Measurements from ENCODE around the gene ROCK2.
A peak's percentile ranks its signal among the peaks of the same experiment; 100 is the strongest.

ROCK2 gene

DNA sequence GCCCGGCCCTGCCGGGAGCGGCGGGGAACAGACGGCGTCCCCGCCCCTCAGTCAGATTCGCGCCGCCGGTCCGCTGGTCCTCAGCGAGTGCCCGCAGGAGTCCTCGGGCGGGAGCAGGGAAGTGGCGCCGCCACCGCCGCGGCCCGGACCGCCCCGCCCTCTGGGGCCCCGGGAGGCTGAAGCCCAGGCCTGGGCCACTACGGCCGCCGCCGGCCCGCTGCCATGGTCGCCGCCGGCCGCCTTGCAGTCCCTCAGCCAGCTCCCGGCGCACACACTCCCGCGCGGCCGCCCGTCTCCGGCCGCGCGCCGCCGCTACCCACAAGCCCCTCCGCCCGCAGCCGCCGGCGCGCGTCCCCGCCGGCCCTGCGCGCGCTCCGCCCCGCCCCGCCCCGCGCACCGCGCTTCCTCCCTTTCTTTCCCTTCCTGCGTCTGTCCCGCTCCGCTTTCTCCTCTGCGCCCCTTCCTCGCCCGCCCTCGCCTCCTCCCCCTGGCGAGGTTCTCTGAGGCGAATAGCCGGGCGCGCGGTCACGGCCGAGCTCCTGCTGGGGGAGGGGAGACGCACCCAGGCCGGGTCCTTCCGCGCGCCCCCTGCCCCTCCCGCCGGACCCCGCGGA, at the start of gene ROCK2:
ROCK2 (minus strand) TSS at position 295 of the 614 bp plus-strand sequence. CDS start 500 bp downstream, outside the sequence.
- Histone ChIP-seq H3K9me3 (ENCODE audit: control insufficient read depth, insufficient read depth, low read length) (no peaks in the 10 kb centered on the region), H3K4me1 (ENCODE audit: insufficient read depth, low read length) (peaks cover 27% of the 10 kb centered on the region), H3K9ac (ENCODE audit: low read depth, low read length) (peak within 1 kb of the TSS; percentile 87)

GRCh38 chr2:11393711-11394236, 49.3 kb upstream of the ROCK2 start:
- H3K9ac ChIP-seq (ENCODE audit: low read depth, low read length) = no peak overlapping the region
- H3K4me1 ChIP-seq (ENCODE audit: insufficient read depth, low read length) = peaks cover 13% of the 10 kb centered on the region
- H3K9me3 ChIP-seq (ENCODE audit: control insufficient read depth, insufficient read depth, low read length) = no peaks in the 10 kb centered on the region
- no peaks in the 10 kb centered on the region for H3K36me3 ChIP-seq (ENCODE audit: insufficient read depth, low read length)

More for the DNA sequence above, at the start of gene ROCK2:
- H3K36me3 ChIP-seq (ENCODE audit: insufficient read depth, low read length) = no peaks in the 10 kb centered on the region

GRCh38 chr2:11391942-11392266, 47.5 kb upstream of the ROCK2 start:
- H3K9me3 ChIP-seq (ENCODE audit: control insufficient read depth, insufficient read depth, low read length) = no peaks in the 10 kb centered on the region
- no peak overlapping the region for H3K9ac ChIP-seq (ENCODE audit: low read depth, low read length)
- no peaks in the 10 kb centered on the region for H3K36me3 ChIP-seq (ENCODE audit: insufficient read depth, low read length)
- H3K4me1 ChIP-seq (ENCODE audit: insufficient read depth, low read length) = peaks cover 17% of the 10 kb centered on the region

DNA sequence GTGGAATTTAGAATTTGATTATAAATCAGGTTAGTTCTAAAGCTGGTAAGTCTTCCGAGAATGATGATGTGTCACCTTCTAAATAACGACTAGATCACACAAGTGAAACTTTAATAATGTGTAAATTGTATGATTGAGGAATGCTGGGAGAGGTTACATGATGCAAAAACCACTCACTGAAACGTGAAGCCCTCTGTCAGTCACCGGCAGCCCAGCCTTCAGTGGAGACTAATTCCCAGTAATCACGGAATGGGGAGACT, 45.9 kb upstream of the ROCK2 start:
- Histone ChIP-seq H3K9ac (ENCODE audit: low read depth, low read length) (no peak overlapping the region), H3K36me3 (ENCODE audit: insufficient read depth, low read length) (no peaks in the 10 kb centered on the region), H3K4me1 (ENCODE audit: insufficient read depth, low read length) (peaks cover 17% of the 10 kb centered on the region), H3K9me3 (ENCODE audit: control insufficient read depth, insufficient read depth, low read length) (no peaks in the 10 kb centered on the region)

GRCh38 chr2:11389551-11390398, 45.3 kb upstream of the ROCK2 start:
- no peaks in the 10 kb centered on the region for H3K36me3 ChIP-seq (ENCODE audit: insufficient read depth, low read length)
- H3K9ac ChIP-seq (ENCODE audit: low read depth, low read length) = no peak overlapping the region
- peaks cover 17% of the 10 kb centered on the region for H3K4me1 ChIP-seq (ENCODE audit: insufficient read depth, low read length)
- no peaks in the 10 kb centered on the region for H3K9me3 ChIP-seq (ENCODE audit: control insufficient read depth, insufficient read depth, low read length)

DNA sequence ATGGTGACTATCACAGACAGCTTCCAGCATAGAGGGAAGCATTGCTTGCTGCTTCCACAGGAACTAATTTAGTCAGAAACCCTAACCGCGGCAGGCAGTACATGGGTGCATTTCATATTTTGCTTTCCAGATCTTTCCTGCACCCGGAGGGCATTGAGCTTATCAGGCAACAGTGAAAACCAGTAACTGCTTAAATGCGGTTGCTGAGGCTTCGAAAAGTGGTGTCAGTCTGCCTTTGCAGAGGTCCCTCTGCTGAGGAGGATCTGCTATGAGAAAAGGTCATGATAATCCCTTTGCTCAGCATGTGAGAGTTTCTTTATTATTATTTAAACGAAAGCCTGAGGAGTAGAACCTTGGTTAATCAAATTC, 44.6 kb upstream of the ROCK2 start:
- H3K4me1 ChIP-seq (ENCODE audit: insufficient read depth, low read length) = peaks cover 17% of the 10 kb centered on the region
- no peaks in the 10 kb centered on the region for H3K36me3 ChIP-seq (ENCODE audit: insufficient read depth, low read length)

GRCh38 chr2:11388262-11389051, 44.0 kb upstream of the ROCK2 start:
- peaks cover 17% of the 10 kb centered on the region for H3K4me1 ChIP-seq (ENCODE audit: insufficient read depth, low read length)
- no peaks in the 10 kb centered on the region for H3K9me3 ChIP-seq (ENCODE audit: control insufficient read depth, insufficient read depth, low read length)
- no peak overlapping the region for H3K9ac ChIP-seq (ENCODE audit: low read depth, low read length)
- no peaks in the 10 kb centered on the region for H3K36me3 ChIP-seq (ENCODE audit: insufficient read depth, low read length)

More for the DNA sequence above, 44.6 kb upstream of the ROCK2 start:
- Histone ChIP-seq H3K9ac (ENCODE audit: low read depth, low read length) (no peak overlapping the region), H3K9me3 (ENCODE audit: control insufficient read depth, insufficient read depth, low read length) (no peaks in the 10 kb centered on the region)

GRCh38 chr2:11387843-11388242, 43.4 kb upstream of the ROCK2 start:
- Histone ChIP-seq H3K9me3 (ENCODE audit: control insufficient read depth, insufficient read depth, low read length) (no peaks in the 10 kb centered on the region), H3K9ac (ENCODE audit: low read depth, low read length) (no peak overlapping the region), H3K4me1 (ENCODE audit: insufficient read depth, low read length) (peaks cover 17% of the 10 kb centered on the region), H3K36me3 (ENCODE audit: insufficient read depth, low read length) (no peaks in the 10 kb centered on the region)

DNA sequence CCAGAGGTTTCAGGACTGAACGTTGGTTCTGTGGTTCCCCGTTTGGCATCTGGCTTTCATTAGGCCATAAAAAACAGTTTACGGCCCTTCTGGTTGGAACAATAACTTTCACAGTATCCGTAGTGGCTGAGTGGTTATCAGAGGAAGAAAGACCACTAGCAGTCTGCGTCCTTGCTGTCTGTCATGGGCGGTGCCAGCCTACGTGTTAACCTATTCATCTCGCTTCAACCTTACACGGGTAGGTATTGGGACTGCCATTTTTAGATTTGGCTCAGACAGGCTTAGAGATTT, 42.6 kb upstream of the ROCK2 start:
- no peaks in the 10 kb centered on the region for H3K9me3 ChIP-seq (ENCODE audit: control insufficient read depth, insufficient read depth, low read length)
- no peaks in the 10 kb centered on the region for H3K36me3 ChIP-seq (ENCODE audit: insufficient read depth, low read length)
- peaks cover 17% of the 10 kb centered on the region for H3K4me1 ChIP-seq (ENCODE audit: insufficient read depth, low read length)
- H3K9ac ChIP-seq (ENCODE audit: low read depth, low read length) = no peak overlapping the region

DNA sequence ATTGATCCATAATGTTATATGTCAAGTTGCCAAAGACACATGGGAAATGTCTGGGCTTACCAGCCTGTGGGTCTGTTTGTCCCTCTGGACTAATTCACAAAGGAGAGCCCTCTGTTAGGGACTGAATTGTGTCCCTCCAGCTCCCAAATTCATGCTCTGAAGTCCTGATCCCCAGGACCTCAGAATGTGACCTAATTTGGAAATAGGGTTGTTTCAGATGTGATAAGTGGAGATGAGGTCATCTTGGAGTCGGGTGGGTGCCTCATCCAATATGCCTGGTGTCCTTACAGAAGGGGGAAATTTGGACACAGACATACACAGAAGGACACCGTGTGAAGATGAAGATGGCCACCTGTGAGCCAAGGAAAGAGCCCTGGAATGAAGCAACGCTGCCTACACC, 41.4 kb upstream of the ROCK2 start:
- no peaks in the 10 kb centered on the region for H3K9me3 ChIP-seq (ENCODE audit: control insufficient read depth, insufficient read depth, low read length)

DNA sequence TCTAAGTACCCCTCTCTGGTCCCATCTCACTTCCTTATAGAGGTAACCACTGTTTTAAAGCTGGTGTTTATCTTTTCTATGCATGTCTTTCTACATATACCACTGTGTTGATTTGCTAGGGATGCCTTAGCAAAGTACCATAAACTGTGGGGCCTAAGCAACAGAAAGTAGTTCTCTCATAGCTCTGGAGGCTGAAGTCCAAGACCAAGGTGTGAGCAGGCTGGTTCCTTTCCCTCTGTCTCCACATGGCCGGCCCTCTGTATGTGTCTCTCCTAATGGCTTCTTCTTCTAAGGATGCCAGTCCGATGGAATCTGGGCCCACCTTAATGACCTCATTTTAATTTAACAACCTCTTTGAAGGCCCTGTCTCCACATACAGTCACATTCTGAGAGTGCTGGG, 40.8 kb upstream of the ROCK2 start:
- Histone ChIP-seq H3K4me1 (ENCODE audit: insufficient read depth, low read length) (peaks cover 17% of the 10 kb centered on the region), H3K36me3 (ENCODE audit: insufficient read depth, low read length) (no peaks in the 10 kb centered on the region), H3K9me3 (ENCODE audit: control insufficient read depth, insufficient read depth, low read length) (no peaks in the 10 kb centered on the region), H3K9ac (ENCODE audit: low read depth, low read length) (no peak overlapping the region)

More for the DNA sequence above, 41.4 kb upstream of the ROCK2 start:
- H3K9ac ChIP-seq (ENCODE audit: low read depth, low read length) = no peak overlapping the region
- H3K4me1 ChIP-seq (ENCODE audit: insufficient read depth, low read length) = peaks cover 17% of the 10 kb centered on the region
- no peaks in the 10 kb centered on the region for H3K36me3 ChIP-seq (ENCODE audit: insufficient read depth, low read length)

GRCh38 chr2:11379558-11379957, 35.1 kb upstream of the ROCK2 start:
- no peak overlapping the region for H3K9ac ChIP-seq (ENCODE audit: low read depth, low read length)
- no peaks in the 10 kb centered on the region for H3K36me3 ChIP-seq (ENCODE audit: insufficient read depth, low read length)
- H3K9me3 ChIP-seq (ENCODE audit: control insufficient read depth, insufficient read depth, low read length) = no peaks in the 10 kb centered on the region
- H3K4me1 ChIP-seq (ENCODE audit: insufficient read depth, low read length) = peaks cover 6% of the 10 kb centered on the region; the same call in 1 of the 2 replicates

DNA sequence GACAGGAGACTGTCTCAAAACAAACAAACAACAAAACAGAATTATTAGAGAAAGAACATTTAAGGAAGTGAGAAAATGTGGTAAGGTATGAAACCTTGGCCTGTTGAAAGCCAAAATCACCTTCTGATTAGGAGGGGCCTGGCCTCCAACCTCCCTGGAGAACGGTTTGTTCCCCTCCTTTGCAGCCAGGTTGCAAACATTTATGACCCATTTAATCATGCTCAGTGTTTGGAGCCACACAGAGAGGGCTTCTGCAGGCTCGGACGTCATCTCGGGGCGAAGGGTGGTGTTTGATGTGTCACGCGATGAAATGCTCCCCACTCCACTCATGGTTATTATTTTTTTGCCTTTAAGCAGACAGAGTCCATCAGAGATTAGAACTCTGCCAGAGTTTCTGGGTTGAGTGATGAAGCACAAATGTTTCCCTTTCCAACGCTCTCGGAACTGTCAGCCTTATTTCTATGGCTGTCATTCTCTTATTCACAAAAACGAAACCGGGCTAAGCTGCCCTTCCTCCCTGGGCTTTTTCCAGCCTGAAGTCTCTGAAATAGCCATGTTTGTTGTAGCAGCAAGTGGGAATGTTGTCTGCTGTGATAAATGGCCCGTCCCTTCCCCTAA, 33.6 kb upstream of the ROCK2 start:
- Histone ChIP-seq H3K9ac (ENCODE audit: low read depth, low read length) (no peak overlapping the region), H3K9me3 (ENCODE audit: control insufficient read depth, insufficient read depth, low read length) (no peaks in the 10 kb centered on the region), H3K36me3 (ENCODE audit: insufficient read depth, low read length) (no peaks in the 10 kb centered on the region), H3K4me1 (ENCODE audit: insufficient read depth, low read length) (peaks cover 11% of the 10 kb centered on the region; the same call in 1 of the 2 replicates)

GRCh38 chr2:11376071-11376470, 31.6 kb upstream of the ROCK2 start:
- H3K9me3 ChIP-seq (ENCODE audit: control insufficient read depth, insufficient read depth, low read length) = no peaks in the 10 kb centered on the region
- no peaks in the 10 kb centered on the region for H3K36me3 ChIP-seq (ENCODE audit: insufficient read depth, low read length)
- H3K4me1 ChIP-seq (ENCODE audit: insufficient read depth, low read length) = peaks cover 11% of the 10 kb centered on the region; the same call in 1 of the 2 replicates
- no peak overlapping the region for H3K9ac ChIP-seq (ENCODE audit: low read depth, low read length)

Measured in ES-I3 (cell line).